ENCODE data around the gene CDH4. TPM values are rescaled to one million over a fixed set of nuclear protein-coding genes. Genes with fewer than 3 reads are reported as not detected.

The CDH4 gene
- total and polyA plus RNA-seq, 2 of the 4 experiments (the other 2 are of a cell fraction): 1.6 to 3.5 TPM

- intact Hi-C loops (cut with micrococcal nuclease) (no loop called here), dilution Hi-C loops (cut with HindIII; ENCODE audit: low sequenced_read_pairs, unreplicated experiment) (no loop called here), in situ Hi-C loops (cut with MboI; ENCODE audit: low sequenced_read_pairs) (no loop called here)
- Histone ChIP-seq H2BK5ac (ENCODE audit: low read depth, low read length, poor library complexity, severe bottlenecking) (no peak overlapping the region), H3K79me1 (ENCODE audit: low read depth in 1 of 2, low read length in 2 of 2) (no peaks in the 10 kb centered on the region), H3K14ac (replicated peaks; ENCODE audit: low read depth, low read length) (no peak overlapping the region), H4K91ac (ENCODE audit: insufficient read depth, low read depth, low read length) (no peak overlapping the region), H2AK5ac (ENCODE audit: low read depth, low read length) (no peak overlapping the region), H3K56ac (ENCODE audit: extremely low read depth, insufficient read depth, low read length) (no peak overlapping the region), H3K9me1 (ENCODE audit: insufficient read depth, low read length) (no peaks in the 10 kb centered on the region), H2AFZ (replicated peaks; ENCODE audit: low read length, poor library complexity) (no peak overlapping the region), H2BK15ac (ENCODE audit: low read depth, low read length) (no peak overlapping the region), H2BK120ac (ENCODE audit: low read depth, low read length) (no peak overlapping the region), H3K9ac (ENCODE audit: low read depth, low read length) (no peak overlapping the region), H4K8ac (ENCODE audit: low read depth in 2 of 2, low read length in 2 of 2) (no peak overlapping the region), H3K36me3 (ENCODE audit: control insufficient read depth, insufficient read depth, low read length) (no peaks in the 10 kb centered on the region), H2BK20ac (ENCODE audit: low read depth, low read length) (no peak overlapping the region), H3K4ac (ENCODE audit: low read depth, low read length) (no peak overlapping the region), H4K5ac (ENCODE audit: low read depth, low read length) (no peak overlapping the region), H3K4me3 (ENCODE audit: insufficient read depth, low read depth, low read length) (no peak overlapping the region), H4K20me1 (ENCODE audit: insufficient read depth, low read length) (no peaks in the 10 kb centered on the region), H3K9me3 (ENCODE audit: control insufficient read depth, insufficient read depth, low read length) (peaks cover 7% of the 10 kb centered on the region; the same call in 1 of the 2 replicates), H3K23ac (ENCODE audit: low read depth, low read length) (no peak overlapping the region), H2AK9ac (replicated peaks; ENCODE audit: low read depth, low read length, poor library complexity) (no peak overlapping the region), H3K27me3 (ENCODE audit: control insufficient read depth, insufficient read depth, low read length) (no peaks in the 10 kb centered on the region), H3K4me1 (ENCODE audit: control insufficient read depth, insufficient read depth, low read length) (no peaks in the 10 kb centered on the region), H3K4me2 (ENCODE audit: low read depth, low read length) (no peak overlapping the region), H3K18ac (ENCODE audit: low read depth, low read length) (no peak overlapping the region), H3K27ac (ENCODE audit: insufficient read depth, low read length) (no peak overlapping the region)
- ChIA-PET POLR2A (ENCODE audit: unreplicated experiment) (no interaction called here), CTCF (no interaction called here)
- WGBS, 2 experiments (ENCODE audit: extremely low coverage in 2 of 2, insufficient read length in 1 of 2): 53% methylated on average over 3 of the region's 18 CpGs; no CpG with 5 or more reads in 1 of the 2 experiments
- TF ChIP-seq MAFK (IDR thresholded peaks at IDR 0.05; ENCODE audit: low read depth, low read length) (no peak), MXI1 (IDR thresholded peaks at IDR 0.05; ENCODE audit: borderline replicate concordance, low read depth, low read length) (no peak), RFX5 (IDR thresholded peaks at IDR 0.05; ENCODE audit: low read depth, low read length) (no peak)
- BruUV-seq (replicated peaks): no TSS peak
- DNase-seq (no peak), ATAC-seq (ENCODE audit: low read depth) (no peak)
Measured at GRCh38 chr20:61776491-61777075, 524.5 kb downstream of the CDH4 start.

All from IMR-90 (cell line).